ENCODE results near the gene TLX1.

DNA sequence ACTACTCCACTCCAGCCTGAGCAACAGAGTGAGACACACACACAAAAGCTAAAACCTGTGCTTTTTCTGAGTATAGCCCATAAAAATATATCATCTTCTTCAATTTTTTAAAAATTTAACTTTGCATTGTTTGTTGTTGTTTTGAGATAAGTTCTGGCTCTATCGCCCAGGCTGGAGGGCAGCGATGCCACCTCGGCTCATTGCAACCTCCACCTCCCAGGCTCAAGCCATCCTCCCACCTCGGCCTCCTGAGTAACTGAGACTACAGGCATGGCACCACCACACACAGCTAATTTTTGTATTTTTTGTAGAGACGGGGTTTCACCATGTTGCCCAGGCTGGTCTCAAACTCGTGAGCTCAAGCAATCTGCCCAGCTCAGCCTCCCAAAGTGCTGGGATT is 14.3 kb upstream of the TLX1 start:
- TF ChIP-seq, protein P1, sequence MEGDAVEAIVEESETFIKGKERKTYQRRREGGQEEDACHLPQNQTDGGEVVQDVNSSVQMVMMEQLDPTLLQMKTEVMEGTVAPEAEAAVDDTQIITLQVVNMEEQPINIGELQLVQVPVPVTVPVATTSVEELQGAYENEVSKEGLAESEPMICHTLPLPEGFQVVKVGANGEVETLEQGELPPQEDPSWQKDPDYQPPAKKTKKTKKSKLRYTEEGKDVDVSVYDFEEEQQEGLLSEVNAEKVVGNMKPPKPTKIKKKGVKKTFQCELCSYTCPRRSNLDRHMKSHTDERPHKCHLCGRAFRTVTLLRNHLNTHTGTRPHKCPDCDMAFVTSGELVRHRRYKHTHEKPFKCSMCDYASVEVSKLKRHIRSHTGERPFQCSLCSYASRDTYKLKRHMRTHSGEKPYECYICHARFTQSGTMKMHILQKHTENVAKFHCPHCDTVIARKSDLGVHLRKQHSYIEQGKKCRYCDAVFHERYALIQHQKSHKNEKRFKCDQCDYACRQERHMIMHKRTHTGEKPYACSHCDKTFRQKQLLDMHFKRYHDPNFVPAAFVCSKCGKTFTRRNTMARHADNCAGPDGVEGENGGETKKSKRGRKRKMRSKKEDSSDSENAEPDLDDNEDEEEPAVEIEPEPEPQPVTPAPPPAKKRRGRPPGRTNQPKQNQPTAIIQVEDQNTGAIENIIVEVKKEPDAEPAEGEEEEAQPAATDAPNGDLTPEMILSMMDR (tag by site-specific recombination; IDR thresholded peaks at IDR 0.05): no peak
- TF ChIP-seq, protein P2, sequence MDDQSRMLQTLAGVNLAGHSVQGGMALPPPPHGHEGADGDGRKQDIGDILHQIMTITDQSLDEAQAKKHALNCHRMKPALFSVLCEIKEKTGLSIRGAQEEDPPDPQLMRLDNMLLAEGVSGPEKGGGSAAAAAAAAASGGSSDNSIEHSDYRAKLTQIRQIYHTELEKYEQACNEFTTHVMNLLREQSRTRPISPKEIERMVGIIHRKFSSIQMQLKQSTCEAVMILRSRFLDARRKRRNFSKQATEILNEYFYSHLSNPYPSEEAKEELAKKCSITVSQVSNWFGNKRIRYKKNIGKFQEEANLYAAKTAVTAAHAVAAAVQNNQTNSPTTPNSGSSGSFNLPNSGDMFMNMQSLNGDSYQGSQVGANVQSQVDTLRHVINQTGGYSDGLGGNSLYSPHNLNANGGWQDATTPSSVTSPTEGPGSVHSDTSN (CRISPR knock-in tag; IDR thresholded peaks at IDR 0.05): no peak
- TF ChIP-seq ATF2 (tag by site-specific recombination; IDR thresholded peaks at IDR 0.05; ENCODE audit: low read depth) (no peak), ZNF211 (tag by site-specific recombination; IDR thresholded peaks at IDR 0.05; ENCODE audit: low read depth) (no peak), ZNF394 (tag by site-specific recombination; IDR thresholded peaks at IDR 0.05; ENCODE audit: borderline replicate concordance) (no peak)
- TF ChIP-seq, protein P3, sequence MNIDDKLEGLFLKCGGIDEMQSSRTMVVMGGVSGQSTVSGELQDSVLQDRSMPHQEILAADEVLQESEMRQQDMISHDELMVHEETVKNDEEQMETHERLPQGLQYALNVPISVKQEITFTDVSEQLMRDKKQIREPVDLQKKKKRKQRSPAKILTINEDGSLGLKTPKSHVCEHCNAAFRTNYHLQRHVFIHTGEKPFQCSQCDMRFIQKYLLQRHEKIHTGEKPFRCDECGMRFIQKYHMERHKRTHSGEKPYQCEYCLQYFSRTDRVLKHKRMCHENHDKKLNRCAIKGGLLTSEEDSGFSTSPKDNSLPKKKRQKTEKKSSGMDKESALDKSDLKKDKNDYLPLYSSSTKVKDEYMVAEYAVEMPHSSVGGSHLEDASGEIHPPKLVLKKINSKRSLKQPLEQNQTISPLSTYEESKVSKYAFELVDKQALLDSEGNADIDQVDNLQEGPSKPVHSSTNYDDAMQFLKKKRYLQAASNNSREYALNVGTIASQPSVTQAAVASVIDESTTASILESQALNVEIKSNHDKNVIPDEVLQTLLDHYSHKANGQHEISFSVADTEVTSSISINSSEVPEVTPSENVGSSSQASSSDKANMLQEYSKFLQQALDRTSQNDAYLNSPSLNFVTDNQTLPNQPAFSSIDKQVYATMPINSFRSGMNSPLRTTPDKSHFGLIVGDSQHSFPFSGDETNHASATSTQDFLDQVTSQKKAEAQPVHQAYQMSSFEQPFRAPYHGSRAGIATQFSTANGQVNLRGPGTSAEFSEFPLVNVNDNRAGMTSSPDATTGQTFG (tag by site-specific recombination; IDR thresholded peaks at IDR 0.05; ENCODE audit: borderline replicate concordance): no peak
- TF ChIP-seq, protein P4, sequence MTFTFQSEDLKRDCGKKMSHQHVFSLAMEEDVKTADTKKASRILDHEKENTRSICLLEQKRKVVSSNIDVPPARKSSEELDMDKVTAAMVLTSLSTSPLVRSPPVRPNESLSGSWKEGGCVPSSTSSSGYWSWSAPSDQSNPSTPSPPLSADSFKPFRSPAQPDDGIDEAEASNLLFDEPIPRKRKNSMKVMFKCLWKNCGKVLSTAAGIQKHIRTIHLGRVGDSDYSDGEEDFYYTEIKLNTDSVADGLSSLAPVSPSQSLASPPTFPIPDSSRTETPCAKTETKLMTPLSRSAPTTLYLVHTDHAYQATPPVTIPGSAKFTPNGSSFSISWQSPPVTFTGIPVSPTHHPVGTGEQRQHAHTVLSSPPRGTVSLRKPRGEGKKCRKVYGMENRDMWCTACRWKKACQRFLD (tag by site-specific recombination; IDR thresholded peaks at IDR 0.05): no peak
- TF ChIP-seq, protein P5, sequence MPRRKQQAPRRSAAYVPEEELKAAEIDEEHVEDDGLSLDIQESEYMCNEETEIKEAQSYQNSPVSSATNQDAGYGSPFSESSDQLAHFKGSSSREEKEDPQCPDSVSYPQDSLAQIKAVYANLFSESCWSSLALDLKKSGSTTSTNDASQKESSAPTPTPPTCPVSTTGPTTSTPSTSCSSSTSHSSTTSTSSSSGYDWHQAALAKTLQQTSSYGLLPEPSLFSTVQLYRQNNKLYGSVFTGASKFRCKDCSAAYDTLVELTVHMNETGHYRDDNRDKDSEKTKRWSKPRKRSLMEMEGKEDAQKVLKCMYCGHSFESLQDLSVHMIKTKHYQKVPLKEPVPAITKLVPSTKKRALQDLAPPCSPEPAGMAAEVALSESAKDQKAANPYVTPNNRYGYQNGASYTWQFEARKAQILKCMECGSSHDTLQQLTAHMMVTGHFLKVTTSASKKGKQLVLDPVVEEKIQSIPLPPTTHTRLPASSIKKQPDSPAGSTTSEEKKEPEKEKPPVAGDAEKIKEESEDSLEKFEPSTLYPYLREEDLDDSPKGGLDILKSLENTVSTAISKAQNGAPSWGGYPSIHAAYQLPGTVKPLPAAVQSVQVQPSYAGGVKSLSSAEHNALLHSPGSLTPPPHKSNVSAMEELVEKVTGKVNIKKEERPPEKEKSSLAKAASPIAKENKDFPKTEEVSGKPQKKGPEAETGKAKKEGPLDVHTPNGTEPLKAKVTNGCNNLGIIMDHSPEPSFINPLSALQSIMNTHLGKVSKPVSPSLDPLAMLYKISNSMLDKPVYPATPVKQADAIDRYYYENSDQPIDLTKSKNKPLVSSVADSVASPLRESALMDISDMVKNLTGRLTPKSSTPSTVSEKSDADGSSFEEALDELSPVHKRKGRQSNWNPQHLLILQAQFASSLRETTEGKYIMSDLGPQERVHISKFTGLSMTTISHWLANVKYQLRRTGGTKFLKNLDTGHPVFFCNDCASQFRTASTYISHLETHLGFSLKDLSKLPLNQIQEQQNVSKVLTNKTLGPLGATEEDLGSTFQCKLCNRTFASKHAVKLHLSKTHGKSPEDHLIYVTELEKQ (tag by site-specific recombination; IDR thresholded peaks at IDR 0.05; ENCODE audit: borderline replicate concordance): no peak
